HG02884 (cell line): ENCODE data around the gene D2HGDH.
"Not testable (repeated sequence)": the region's sequence is repeated elsewhere in the genome, so short reads cannot be mapped to it uniquely, and the experiment has no call there.

ENCODE experiments used
- ATAC-seq: cut with Tn5 transposase; IDR thresholded peaks from one replicate; pipeline ENCODE4 v1.9.1; 2021; ENCODE audit warnings: mild to moderate bottlenecking, moderate library complexity; ENCODE audit not compliant: unreplicated experiment

Gene D2HGDH

DNA sequence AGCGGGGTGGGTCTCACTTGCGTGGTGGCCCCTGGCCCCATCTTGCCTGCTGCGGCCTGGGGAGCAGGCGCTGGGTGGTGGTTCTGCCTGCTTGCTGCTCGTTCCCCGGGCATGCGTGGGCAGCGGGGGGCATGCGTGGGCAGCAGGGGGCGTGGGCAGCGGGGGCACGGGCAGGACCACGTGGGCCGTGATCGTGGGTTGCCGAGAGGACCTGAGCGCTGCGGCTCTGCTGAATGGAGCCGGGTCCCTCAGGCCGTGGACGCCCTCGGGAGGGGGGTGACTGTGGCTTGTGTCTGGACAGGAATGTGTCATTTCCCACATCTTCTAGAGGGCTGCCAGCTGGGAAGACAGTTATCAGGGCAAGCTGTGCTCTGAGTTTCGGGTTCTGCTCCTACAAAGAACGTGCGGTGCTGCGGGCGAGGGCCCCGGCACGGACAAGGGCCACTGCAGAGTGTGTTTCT is 33.9 kb downstream of the D2HGDH start:
- no peak for ATAC-seq

DNA sequence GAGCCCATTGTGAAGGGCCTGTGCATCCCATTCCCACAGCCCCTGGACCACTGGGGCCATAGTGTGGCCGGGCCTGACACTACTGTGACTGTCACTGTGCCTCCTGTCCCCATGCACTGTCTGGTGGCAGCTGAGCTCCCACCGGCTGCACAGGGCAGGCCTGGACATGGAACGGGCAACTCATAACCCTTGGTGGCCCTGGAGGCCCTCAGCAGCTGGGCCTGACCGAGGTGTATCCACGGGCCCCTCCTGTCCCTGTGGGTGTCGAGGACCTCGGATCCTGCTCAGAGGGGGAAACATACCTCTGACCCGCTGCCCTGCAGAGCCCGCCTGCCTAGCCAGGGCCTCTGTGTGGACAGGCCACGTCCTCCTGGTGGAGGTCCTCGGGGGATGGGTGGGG is 34.4 kb downstream of the D2HGDH start:
- ATAC-seq, result no peak

DNA sequence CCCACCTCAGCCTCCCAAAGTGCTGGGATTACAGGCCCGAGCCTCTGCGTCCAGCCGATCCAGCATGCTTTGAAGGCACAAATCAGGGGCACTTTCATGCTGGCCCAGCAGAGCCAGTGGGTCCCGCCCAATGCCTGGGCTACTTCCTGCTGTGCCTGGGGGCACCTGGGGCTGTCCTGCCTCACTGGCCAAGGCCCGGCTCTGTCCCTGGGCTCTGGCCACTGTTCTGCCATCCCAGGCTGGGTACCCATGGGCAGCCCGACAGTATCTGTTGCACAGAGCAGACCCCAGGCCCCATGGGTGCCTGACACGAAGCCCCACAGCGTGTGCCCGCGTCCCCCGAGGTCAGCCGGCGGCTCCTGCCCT is 35.4 kb downstream of the D2HGDH start:
- ATAC-seq, result no peak

DNA sequence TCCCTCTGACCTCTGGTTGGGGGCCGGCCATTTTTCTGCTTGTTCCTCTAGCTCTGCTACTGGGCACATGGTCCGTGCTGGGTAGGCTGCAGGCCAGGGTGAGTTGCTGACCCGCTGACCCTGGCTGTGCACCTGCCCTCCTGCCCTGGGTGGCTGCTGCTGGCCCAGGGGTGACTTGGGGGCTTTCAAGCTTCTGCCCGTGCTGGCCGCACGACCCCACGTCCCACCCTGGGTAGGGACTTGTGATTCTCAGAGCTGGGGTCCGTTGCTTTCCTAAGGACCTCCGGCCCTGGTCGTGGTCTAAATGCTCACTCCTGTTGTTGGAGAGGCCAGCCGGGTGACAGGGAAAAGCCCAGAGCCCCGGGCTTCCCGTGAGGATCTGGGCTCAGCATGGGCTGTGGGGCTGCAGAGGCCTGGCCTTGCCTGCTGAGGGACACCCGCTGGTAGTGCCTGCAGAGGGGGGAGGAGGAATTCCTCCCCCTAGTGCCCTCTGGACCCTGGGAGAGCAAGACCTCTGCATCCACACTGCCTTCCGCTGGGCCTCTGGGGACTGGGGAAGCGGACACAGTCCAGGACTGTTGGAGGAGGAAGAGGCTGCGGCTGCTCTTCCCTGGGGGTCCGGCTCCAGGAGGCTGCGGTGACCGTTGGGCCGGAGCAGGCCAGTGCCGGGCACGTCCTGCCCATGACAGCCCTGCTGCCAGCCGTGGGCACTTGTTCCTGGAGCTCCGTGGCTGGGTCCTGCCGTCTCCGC is 35.9 kb downstream of the D2HGDH start:
- no peak for ATAC-seq

DNA sequence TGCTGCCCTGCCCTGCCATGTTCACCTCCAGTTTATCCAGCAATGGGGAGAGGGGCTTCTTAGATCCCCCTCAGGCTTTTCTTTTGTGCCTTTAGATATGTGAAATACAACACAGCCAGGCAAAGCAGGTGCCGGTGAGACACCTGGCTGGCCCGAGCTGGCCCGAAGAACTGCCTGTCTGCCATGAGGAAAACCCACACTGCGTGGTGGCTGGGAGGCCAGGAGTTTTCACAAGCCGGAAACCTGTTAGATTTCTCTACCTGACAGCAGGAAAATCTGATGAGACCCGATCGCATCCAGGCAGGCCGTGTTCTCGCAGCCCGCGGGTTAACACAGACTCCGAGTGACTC is 36.5 kb downstream of the D2HGDH start:
- ATAC-seq, result no peak

DNA sequence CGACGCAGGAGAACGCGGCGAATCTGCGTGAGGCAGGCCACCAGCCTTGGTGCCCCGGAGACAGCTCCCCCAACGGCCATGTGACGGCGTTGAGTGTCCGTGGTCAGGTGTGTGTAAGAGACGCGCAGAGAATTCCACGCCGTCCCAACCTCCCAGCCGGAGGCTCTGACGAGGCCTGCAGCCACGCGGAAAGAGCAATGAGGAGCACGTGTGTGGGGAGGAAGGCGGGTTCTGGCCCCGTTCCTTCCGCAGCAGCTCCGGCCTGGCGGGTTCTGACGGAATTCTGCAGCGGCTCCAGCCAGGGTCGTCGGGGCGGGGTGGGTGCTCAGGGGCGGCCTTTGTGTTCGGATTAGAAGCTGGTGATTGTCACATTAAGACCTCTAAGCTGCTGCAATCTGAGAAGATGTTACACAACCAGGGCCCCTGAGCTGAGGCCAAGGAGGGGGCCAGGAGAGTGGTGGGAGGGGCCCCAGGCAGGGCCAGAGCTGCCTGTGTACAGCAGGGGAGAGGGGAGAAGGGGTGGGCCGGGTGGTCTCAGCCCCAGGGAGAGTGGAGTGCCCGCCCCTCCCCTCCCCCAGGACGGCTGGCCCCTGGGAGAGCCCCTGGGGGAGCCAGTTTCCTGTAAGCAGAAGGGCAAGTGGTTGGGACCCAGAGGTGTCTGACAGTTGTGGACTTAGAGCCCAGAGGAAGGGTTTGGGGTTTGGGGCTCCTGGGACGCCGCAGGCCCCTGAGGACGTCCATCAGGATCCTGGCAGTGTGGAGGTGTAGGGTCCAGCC is 37.0 kb downstream of the D2HGDH start:
- ATAC-seq, result no peak

DNA sequence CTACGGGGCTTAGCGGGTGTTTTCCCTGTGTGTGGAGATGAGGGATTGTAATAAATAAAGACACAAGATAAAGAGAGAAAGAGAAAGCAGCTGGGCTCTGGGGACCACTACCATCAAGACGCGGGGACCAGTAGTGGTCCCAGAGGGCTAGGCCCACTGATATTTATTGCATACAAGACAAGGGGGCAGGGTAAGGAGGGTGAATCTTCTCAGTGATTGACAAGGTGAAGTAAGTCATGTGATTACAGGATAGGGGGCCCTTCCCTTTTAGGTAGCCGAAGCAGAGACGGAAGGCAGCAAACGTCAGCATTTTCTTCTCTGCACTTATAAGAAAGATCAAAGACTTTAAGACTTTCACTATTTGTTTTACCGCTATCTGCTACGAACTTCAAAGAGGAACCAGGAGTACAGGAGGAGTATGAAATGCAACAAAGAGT is 37.7 kb downstream of the D2HGDH start:
- no peak for ATAC-seq

DNA sequence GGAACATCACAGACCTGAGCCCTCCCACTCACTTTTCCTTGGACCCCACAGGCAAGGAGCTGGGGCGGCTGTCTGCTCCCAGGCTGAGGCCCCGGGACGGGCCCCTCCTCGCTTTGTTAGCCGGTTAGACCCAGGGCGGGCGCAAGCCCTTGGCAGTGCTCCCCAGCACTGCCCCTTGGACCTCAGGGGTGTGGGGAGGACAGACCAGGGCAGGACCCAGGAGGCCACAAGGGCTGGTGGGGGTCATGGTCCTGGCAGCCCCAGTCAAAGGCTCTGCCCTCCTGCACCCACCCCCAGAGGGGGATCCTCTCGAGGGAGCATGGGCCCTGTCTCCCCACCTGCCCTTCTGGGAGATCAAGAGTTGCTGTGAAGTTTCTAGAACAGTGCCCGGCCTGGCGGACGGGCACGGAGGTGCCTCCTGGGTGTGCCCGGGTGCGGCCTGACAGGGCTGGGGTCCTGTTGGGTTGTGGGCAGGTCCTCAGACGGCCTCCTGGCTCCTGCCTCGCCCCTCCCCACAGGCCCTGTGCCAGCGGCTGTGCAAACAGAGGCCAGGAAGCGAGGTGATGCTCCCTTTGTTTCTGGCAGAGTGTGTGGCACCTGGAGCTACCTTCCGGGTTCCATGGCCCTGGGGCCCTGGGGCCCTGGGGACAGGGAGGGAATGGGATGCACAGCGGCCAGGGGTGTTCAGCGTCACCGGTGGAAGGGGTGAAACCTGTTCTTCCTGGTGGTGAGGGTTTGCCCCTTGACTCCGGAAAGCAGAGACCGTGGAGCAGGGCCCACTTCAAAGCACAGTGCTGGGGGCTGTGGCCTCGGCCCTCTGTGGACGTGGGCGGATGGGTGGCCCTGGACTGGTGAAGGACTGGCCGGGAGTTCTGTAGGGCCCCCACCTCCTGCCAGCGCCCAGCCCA is 39.3 kb downstream of the D2HGDH start:
- ATAC-seq, result no peak

DNA sequence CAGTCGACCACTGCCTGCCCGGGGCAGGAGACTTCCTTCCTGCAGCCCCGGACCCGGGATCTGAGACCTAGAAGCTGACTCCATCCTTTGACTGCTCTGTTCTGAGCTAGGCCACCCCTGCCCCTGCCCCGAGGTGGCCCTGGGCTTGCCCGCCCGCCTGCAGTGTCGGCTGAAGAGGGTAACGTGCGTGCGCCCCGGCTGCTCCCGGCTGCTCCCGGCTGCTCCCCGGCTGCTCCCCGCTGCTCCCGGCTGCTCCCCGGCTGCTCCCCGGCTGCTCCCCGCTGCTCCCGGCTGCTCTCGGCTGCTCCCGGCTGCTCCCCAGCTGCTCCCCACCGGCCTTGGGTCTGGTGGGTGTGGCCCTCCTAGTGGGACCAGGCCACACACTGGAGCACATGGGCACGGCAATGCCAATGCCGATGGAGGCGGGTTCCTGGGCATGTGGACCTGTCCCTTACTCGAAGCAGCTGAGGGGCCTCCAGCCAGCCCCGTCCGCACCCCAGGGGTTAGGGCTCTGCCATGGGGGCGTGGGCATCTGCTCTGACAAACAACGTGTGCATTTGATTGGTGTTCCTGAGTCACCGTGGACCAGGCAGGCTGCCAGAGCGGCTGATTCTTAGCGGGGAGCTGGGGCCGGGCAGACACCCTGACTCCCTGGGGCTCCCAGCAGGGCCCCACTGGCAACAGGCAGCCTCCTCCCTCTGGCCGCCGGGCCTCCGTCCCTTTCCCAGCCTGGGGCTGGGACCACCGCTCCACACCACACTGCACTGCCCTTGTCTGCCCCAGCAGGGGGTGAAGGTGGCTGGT is 40.2 kb downstream of the D2HGDH start:
- ATAC-seq, result no peak

DNA sequence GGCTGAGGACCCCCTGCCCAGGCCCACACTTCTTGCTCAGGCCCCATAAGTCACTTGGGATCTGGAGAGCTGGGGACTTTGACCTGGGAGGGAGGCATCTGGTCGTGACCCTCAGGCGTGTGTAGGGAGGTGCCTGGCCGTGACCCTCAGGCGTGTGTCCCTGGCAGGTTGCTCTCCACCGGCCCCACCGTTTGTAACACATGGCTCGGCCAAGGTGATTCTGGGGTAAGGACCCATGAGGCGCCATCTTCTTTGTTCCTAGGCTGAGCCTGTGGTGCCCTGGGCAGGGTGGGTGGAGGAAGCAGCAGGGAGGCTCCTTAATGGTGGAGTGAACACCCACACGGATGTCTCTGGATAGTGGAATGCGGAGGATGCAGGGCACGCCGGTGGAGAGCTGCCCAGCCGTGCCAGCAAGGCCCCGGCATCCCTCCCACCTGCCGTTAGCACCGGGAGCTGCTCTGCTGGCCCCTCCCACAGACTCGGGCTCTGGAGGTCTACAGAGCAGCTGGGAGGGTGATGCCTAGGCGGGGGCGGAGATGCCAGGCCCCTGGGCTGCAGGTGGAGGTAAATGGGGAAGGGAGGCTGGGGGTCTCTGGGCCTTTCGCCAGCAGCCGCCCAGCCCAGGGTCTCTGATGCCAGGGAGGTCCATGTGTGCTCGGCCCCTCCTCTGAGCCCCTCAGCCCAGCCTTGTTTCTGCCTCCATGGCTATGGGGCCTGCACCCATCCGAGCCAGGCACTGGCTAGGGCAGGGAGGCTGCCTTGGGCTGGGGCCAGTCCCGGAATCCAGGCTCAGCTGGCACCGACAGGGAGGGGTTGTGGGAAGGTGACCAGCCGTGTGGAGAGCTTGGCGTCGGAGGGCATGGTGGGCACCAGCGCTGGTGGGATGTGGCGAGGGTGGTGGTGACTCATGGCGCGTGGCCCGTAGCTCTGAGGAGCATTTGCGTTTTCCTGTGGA is 41.1 kb downstream of the D2HGDH start:
- no peak for ATAC-seq

DNA sequence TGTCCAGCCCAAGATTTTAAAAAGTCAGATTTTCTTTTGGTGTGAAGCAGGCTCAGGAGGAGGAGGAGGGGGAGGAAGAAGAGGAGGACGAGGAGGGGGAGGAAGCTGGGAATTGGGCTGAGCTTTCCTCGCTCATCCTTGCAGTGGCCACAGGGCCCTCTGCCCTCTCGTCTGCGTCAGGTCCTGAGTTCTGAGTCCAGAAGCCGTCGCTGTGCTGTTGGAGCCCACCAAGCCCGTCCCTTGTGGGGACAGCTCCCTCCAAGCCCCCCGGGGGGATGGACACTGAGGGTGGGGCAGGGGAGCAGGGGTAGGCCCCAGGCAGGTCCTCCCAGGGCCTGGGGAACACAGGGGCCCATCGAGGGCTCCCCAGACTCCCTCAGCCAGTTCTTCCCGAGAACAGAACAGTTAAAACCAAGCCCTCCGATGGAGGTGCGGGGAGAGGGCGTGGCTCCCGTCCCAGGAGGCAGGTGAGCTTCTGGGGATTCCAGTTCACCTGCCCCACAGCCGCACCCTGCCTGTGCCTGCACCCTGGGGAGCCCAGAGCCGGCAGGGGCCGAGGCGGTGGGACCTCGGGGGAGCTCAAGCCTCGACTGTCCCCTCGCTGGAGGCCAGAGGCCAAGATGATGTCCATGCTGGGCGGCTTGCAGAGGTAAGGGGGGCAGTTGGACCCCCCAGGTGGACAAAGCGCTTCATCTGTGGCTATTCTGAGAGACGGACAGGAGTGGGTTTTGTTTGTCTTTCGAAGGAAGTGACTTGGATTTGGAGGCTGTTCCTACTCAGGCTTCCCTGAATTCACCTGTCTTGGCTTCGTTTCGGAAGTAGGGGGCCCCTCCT is 42.1 kb downstream of the D2HGDH start, which contains the start of gene GAL3ST2:
GAL3ST2 (plus strand) TSS at position 487 of the 834 bp plus-strand sequence; CDS start at position 621, 134 bp downstream.
- no peak for ATAC-seq

DNA sequence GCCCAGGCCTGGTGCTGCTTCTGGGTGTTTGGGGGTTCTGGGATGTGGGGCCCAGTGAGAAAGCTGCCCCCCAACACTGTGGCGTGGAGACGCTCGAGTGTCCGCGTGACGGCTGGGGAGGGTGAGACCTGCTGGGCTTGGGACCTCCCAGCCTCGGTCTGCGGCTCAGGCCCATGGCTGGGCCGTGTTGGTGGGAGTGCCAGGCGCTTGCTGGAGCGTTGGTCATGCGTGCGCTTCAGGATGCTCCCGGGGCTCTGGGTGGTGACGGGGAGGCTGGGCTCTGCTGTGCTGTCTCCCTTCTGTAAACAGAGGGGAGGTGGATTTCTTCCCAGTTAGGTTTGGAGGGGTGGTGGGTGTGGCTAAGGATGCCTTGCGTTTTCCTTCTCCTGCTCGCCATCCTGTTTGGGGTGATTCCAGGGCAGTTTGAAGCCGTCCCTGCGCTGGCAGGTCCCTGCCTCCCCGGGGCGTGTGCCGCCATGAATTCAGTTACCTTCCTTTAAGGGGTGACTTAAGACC is 42.8 kb downstream of the D2HGDH start:
- ATAC-seq, result no peak

DNA sequence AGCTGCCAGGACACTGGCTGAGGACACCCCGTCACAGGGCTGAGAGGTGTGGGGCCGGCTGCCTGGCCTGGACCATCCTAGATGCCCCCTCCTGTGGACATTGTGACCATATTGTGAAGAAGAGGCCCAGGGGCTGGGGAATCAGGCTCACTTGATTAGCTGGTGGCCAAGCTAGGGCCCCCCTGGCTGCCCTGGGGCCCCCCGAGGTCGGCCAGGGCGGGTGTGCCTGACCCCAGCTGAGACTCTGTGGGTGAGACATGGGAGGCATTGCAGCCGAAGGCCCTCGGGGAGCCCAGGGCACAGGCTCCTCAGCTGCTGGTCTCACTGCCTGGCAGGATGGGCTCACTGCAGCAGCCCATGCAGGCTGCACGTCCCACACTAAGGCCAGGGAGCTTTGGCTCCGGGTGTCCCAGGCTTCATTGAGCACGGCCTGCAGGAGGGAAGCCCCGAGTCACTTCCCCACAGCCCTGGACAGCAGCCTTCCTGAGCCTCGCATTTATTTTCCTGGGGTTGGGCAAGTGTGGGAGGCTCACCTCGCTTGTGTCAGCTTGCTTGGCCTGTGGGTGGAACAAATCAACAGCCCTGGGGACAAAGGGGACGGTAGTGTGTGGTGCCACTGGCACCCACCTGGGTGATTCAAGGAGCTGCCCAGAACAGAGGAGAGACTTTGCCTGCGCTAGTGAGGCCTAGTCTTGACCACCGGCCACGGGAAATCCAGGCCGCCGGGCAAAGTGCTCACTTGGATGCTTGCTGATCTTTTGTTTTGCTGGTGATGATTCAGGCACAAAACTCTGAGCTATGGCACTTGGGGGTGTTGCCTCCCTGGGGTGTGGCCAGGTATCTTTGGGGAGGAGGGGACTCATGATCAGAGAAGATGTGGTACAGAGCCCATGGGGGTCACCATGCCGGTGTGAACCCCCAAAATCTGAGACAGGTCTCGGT is 43.5 kb downstream of the D2HGDH start:
- ATAC-seq, result no peak

DNA sequence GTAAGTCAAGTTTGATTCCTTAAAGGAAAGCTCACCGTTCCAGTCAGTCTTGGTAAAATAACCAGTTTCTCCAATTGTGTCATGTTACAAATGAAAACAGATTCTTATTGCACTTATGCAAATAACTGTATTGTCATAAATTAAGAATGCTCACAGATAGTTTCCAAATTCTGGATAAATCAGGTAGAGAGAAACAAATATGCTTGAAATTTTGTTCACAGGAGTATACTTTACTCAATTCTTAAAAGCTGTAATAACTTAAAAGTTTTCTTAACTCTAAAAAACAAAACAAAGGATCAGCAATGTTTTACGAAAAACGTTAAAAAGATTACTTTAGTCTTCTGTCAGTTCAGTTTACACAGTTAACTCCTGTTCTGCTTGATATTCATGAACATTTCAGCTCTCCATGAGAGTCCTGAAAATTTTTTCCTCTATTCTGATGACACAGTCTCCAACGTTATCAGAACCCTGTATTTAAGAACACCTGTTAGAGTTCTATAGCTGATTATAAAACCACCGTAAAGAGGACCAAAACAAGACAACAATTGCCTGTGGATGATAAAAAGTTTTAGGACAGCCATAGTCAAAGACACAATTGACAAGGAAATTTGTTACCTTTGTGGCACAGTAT is 46.6 kb downstream of the D2HGDH start:
- no peak for ATAC-seq

DNA sequence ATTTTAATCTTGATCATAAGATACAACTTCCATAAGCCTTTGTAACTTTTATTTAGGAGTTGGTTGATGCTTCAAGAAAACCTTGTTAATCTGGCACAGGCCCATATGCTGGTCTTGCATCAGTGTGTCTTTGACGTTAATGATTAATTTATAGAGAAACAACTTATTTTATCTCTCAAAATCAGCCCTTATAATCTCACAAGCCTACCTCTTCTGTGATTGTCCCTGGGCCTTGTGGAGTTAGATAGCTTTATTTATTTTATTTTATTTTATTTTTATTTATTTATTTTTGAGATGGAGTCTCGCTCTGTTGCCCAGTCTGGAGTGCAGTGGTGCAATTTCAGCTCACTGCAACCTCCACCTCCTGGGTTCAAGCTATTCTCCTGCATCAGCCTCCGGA is 47.6 kb downstream of the D2HGDH start:
- ATAC-seq, result not testable (repeated sequence)

DNA sequence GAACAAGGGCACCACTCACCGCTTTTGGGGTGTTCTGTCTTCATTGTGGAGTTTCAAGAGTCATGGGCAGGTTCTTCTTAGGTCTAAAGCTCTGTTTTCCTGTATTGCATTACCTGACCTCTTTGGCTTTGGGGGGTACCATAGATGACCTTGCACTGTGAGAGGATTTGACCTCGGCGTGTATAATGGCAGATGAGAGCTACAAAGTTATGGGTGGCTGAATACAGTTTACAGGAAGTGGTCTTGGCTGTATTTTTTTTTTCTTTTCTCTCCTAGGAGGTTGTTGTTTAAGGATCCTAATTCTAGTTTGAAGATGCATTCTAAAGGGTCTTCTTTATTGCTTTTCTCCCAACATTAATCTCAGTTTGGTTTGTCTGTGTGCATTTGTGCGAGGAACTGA is 53.7 kb downstream of the D2HGDH start:
- ATAC-seq, result no peak

DNA sequence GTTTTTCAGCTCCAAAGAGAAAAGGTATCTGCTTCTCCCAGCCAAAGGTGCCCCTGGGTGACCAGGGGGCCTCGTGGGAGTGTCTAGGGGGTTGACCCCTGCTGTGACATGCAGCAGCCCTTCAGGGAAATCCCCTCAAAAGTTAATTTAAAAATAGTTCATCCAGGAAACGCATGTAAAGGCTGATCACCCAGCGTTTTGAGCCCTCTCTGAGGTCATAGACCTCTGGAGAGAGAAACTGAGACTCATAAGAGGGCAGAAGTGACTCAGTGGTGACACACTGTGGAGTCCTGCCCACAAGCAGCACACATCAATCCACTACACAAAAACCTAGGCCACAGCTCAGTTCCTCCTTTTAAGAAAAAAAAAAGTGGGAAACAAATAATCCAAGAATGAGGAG is 54.1 kb downstream of the D2HGDH start:
- ATAC-seq, result no peak
